GM19372 (cell line): ENCODE measurements around the gene N4BP2L2.
A peak's percentile ranks its signal among the peaks of the same experiment; 100 is the strongest.

Source experiments
- ATAC-seq: cut with Tn5 transposase; IDR thresholded peaks from one replicate; pipeline ENCODE4 v1.9.1; 2021; ENCODE audit warnings: mild to moderate bottlenecking, low read depth, moderate library complexity; ENCODE audit not compliant: unreplicated experiment

N4BP2L2 gene

DNA sequence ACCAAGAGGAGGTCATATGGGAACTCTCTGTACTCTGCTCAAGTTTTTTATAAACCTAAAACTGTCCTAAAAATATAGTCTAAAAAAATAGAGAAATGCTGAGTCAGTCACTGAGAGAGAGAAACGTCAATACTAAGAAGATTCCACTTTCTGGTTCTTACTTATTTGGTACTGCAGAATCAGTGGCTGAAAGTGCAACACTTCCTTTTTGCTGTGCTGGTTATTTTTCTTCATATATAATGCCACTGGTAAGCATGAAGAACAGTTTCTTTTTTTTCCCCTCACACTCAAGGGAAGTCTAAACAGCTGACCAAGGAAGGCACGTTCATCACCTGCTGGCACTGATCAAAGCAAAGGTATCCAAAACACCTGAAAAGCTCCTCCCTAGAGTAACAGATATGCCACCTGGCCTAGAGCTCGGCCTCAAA lies 66.4 kb downstream of the N4BP2L2 start:
- peak; percentile 72 for ATAC-seq

DNA sequence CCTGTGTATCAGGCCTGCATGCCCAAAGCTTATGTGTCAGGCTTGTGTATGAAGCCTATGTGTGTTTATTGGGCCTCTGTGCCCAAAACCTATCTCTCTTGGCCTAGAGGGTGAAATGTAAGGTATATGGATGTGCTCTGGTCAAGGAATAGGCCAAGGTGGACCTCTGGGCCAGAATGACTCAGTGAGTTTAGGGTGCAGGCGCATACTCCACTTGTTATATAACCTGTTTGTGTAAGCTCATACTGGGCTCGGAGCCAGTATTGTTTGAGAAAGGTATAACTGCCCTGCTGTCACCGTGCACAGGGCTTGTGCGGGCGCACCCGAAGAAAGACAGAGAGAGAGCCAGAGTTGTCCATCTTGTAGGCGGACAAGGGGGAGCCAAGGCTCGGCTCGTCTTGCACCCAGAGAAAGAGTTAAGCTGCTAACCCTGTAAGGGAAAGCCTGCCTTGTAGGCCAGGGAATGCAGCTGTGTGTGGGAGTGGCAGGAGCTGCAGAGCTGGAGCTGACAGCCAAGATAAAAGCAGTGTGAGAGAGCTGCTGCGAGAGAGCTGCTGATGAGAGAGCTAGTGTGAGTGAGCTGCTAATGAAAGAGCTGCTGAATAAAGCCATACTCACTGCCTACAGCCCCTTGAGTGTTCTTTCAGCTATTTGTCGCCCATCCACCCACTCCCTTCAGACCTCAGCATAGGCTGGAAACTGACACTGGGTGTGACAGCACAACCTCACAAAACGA lies 67.2 kb downstream of the N4BP2L2 start:
- no peak for ATAC-seq

DNA sequence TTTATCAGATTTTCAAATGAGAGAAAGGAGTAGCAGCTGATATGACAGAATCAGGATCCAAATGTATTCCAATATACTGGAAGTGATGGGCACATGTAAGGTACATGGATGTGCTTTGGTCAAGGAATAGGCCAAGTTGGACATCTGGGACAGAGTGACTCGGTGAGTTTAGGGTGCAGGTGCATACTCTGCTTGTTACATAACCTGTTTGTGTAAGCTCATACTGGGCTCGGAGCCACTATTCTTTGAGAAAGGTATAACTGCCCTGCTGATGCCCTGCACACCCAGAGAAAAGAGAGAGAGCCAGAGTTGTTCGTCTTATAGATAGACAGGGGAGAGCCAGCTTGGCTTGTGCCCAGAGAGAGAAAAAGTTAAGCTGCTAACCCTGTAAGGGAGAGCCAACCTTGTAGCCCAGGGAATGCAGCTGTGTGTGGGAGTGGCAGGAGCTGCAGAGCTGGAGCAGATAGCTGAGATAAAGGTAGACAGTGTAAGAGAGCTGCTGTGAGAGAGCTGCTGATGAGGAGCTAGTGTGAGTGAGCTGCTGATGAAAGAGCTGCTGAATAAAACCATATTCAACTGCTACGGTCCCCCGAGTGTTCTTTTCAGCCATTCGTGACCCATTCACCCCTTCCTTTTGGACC lies 70.0 kb downstream of the N4BP2L2 start:
- no peak for ATAC-seq

DNA sequence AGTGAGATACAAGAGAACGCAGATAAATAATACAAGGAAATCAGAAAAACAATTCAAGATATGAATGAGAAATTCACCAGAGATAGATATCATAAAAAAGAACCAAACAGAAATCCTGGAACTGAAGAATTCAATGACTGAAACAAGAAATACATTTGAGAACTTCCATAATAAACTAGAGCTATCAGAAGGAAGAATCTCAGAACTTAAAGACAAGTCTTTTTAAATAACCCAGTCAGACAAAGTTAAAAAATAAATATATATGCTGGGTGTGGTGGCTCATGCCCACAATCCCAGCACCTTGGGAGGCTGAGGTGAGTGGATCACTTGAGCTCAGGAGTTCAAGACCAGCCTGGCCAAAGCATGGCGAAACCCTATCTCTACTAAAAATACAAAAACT lies 82.0 kb downstream of the N4BP2L2 start:
- ATAC-seq: no peak

DNA sequence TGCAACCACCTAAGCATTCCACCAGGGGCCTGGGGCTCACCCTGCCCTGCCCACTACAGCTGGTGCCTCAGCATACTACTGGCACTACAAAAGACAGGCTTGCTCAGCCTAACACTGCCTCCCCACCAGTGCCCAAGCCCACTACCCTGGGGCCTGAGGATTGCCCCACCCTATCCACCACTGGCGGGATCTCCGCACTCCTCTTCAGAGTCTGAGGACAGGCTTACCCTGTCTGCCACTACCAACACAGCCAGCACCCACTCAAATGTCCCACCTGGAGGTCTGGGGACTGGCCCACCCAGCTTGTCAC lies 83.0 kb downstream of the N4BP2L2 start:
- ATAC-seq: no peak

GRCh38 chr13:32454886-32455593 lies 83.6 kb downstream of the N4BP2L2 start:
- ATAC-seq: no peak

DNA sequence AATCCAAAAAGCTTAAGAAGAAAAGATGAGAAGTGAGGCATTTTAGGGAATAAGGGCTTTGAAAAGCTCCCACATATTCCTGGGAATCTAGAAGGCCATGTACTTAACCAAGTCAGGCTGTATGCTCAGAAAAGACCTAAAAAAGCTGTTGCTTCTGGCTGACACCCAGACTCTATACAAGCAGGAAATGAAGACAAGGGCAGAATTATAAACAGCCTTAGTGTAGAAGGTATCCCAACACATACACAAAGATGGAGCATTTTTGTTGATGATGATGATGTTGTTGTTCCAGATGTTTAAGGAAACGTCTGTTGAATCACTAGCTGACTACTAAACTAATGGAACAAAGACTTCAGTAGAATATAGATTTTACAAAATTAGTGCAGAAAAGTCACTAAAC lies 84.6 kb downstream of the N4BP2L2 start:
- no peak for ATAC-seq

GRCh38 chr13:32448972-32449371 lies 89.6 kb downstream of the N4BP2L2 start:
- ATAC-seq: no peak

DNA sequence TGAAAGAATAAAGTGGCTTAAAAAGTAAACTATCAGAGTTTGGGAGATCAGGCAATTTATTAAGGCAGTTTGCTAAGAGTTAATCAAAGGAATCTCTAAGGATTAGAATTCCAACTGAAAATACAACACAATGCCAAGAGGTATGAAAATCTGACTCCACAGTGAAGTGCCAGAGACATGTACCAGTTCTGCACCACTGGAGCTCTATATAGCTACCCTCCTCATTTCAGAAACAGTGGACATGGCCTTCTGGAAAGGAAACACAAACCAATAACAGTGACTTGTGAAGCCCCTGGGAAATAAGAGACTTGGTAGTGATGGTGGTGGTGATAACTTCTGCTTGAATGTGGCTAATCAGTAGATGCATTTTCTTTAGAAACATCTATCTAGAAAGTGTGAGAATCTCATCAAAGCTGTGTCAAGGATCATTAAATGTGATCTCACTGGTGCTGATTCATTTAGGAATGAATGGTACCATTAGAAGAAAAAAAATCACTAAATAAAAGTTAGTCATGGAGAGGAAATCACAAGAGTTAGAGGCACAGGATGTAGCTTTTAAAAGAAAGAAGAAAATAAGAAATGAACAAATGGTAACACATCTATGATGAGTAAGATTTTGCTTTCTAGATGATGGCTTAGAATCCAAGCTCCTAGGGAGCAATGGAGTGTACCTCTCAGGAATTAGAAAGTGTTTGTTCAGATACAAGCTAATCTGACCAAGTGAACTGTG lies 90.5 kb downstream of the N4BP2L2 start:
- ATAC-seq: no peak

GRCh38 chr13:32446773-32447465 lies 91.7 kb downstream of the N4BP2L2 start:
- ATAC-seq: no peak

DNA sequence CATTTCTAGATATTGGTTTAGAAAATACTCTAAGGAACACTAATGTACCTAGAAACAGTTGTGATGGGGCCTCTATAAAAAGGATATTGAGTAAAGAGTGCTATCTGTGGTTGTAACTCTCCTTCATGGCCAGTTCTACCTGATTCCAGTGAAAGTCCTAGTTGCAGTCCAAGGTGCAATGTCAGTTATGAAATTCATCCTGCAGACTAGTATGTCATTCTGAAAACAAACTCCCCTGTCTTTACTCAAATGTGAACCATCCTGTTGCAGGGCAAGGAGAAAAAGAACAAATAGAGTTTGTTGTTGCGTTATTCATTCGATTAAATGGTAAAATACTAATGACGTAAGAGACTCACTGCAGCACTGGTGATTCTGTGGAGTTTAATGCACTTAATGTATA lies 92.4 kb downstream of the N4BP2L2 start:
- ATAC-seq: no peak

DNA sequence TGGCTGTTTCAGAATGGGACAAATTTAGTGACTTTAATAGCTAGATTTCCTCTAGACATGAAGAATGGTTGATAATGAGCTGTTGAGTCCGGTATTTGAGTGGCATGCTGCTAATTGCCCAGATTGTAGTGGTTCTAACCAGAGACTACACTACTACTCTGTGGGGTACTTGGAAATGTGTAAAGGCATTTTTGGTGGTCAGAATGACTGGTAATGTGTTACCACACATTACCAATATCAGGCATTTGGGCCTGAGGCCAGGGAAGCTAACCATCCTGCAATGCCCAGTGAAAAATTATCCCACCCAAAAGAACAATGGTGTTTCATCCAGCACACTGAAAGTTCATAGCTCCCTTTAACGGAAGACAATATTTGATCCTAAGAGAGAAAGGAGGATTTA lies 93.1 kb downstream of the N4BP2L2 start:
- ATAC-seq: no peak

DNA sequence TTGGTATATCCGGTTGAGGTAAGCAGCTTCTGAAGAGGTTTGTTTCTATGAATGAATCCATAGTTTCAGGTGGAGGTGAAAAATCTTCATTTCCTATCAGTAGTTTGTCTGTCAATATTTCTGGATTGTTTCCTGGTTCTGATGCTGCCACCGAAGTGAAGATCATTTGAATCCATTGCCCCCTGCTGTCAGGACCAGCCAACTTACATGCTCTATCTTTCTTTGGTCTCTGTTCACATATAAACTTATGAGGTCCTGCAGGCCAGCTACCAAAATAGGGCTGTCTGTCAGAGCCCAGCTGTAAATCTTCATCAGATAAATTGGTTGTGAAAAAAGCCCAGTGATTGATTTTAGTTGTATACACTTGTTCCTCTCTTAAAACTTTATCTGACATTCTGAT lies 95.5 kb downstream of the N4BP2L2 start:
- no peak for ATAC-seq

- no peak for ATAC-seq
These were observed 99.7 kb downstream of the N4BP2L2 start for GRCh38 chr13:32438871-32439270.

DNA sequence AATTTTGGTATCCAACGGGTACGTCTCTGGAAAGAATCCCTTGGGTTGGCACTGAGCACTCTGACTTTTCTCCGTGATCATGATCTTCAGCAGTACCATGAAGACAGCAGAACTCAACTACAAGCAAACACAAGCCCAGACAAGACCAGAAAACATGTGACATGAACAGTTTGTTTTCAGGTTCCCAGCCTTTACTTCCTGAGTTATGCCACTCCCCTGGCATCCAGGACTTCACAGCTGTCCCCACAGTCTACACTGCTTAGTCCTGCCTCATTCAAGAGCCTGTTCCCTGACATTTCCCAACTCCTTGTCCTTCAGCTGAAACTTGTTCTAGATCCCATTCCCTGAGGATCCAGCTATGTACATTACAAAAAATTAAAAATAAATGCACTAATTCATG lies 105.7 kb downstream of the N4BP2L2 start:
- no peak for ATAC-seq

GRCh38 chr13:32431361-32431760 lies 107.2 kb downstream of the N4BP2L2 start:
- no peak for ATAC-seq

DNA sequence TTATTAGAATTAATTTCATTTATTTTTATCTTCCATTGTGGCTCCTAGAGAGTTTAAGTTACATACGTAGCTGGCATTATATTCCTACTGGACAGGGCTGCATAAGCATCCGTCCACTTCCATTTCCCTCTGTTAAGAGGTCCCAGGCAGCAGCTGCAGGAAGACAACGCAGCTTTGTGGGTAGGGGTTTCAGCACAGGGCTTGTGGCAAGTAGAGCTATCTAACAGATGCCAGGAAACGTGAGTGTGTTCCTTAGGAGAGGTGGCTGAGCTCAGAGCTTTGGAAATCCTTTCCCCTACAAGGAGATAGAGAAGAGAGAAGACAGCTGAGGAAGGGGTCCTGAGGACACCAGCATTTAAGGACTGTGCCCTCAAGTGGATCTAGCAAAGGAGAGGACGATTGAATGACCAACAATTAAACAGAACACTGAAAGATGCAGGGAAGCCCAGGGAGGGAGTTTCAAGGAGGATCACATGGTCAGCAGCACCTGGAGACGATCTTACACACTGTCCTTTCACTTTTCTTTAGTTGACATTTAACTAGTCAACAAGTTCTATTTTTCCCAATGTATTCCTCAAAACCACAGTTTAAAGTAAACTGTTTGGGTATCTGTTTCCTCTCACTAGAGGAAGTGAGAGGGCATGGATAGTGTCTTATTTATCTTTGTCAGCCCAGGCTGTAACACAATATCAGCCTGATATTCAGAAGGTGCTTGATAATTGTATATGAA lies 108.4 kb downstream of the N4BP2L2 start:
- ATAC-seq: no peak

GRCh38 chr13:32429433-32429909 lies 109.1 kb downstream of the N4BP2L2 start:
- no peak for ATAC-seq

- no peak for ATAC-seq
These were observed 109.8 kb downstream of the N4BP2L2 start for GRCh38 chr13:32428581-32429432.
